Measurements from ENCODE around the gene TRIM44. TPM values are rescaled to one million over a fixed set of nuclear protein-coding genes. Genes with fewer than 3 reads are reported as not detected.

TRIM44 gene
- total RNA-seq, 2 donors from 2014 or later, result 30.6 to 33.2 TPM

- 2% methylated on average over 43 of the region's 57 CpGs for WGBS
- Histone ChIP-seq H3K27me3 (replicated peaks; ENCODE audit: insufficient read depth) (no peaks in the 10 kb centered on the region), H3K4me3 (peak within 1 kb of the TSS; percentile 49 to 57), H3K36me3 (no peaks in the 10 kb centered on the region), H3K9me3 (no peaks in the 10 kb centered on the region), H3K4me1 (replicated peaks) (peaks cover 21% of the 10 kb centered on the region), H3K27ac (peak within 1 kb of the TSS; percentile 62 to 75)
- no peak for TF ChIP-seq CTCF (IDR thresholded peaks at IDR 0.05)
- no peak for TF ChIP-seq POLR2A (IDR thresholded peaks at IDR 0.05)
- no peak for TF ChIP-seq POLR2AphosphoS5 (IDR thresholded peaks at IDR 0.05)
- DNase-seq (ENCODE audit: low spot score), result peak; percentile 23
- intact Hi-C loops (cut with DNase I), result loop anchor here (2.0 to 10.0 kb wide), 4 partner anchors 204 to 867 kb away; no protein-coding TSS in a partner anchor
Observed at GRCh38 chr11:35617687-35618496, 44.7 kb upstream of the TRIM44 start, which contains the start of gene FJX1. FJX1 (plus strand) TSS chr11:35618460; CDS start chr11:35618637, 177 bp downstream.

GRCh38 chr11:35618497-35619115 lies 44.0 kb upstream of the TRIM44 start:
- Histone ChIP-seq H3K4me1 (replicated peaks) (peaks cover 21% of the 10 kb centered on the region), H3K9me3 (no peaks in the 10 kb centered on the region), H3K4me3 (peak overlapping the region; percentile 49 to 57), H3K27me3 (replicated peaks; ENCODE audit: insufficient read depth) (no peaks in the 10 kb centered on the region), H3K36me3 (no peaks in the 10 kb centered on the region), H3K27ac (peak overlapping the region; percentile 62 to 75)
- under 1% methylated on average over 50 of the region's 91 CpGs for WGBS
- no peak for DNase-seq (ENCODE audit: low spot score)
- intact Hi-C loops (cut with DNase I), result loop anchor here (2.0 to 10.0 kb wide), 4 partner anchors 204 to 866 kb away; no protein-coding TSS in a partner anchor
- TF ChIP-seq CTCF (IDR thresholded peaks at IDR 0.05) (peak in 2 of 4 experiments; percentile 12 to 26), POLR2A (IDR thresholded peaks at IDR 0.05) (no peak)

- Histone ChIP-seq H3K4me1 (replicated peaks) (peaks cover 21% of the 10 kb centered on the region), H3K36me3 (no peaks in the 10 kb centered on the region), H3K27me3 (replicated peaks; ENCODE audit: insufficient read depth) (no peaks in the 10 kb centered on the region), H3K9me3 (no peaks in the 10 kb centered on the region), H3K27ac (no peak overlapping the region), H3K4me3 (peak overlapping the region; percentile 49 to 57)
- intact Hi-C loops (cut with DNase I), result loop anchor here (2.0 to 10.0 kb wide), 4 partner anchors 203 to 866 kb away; no protein-coding TSS in a partner anchor
- under 1% methylated on average over 41 of the region's 84 CpGs for WGBS
- no peak for DNase-seq (ENCODE audit: low spot score)
- no peak for TF ChIP-seq CTCF (IDR thresholded peaks at IDR 0.05)
- TF ChIP-seq POLR2AphosphoS5 (IDR thresholded peaks at IDR 0.05), result no peak
- TF ChIP-seq POLR2A (IDR thresholded peaks at IDR 0.05), result no peak
Observed at GRCh38 chr11:35619116-35619854, 43.3 kb upstream of the TRIM44 start.

GRCh38 chr11:35619855-35620640 lies 42.5 kb upstream of the TRIM44 start:
- Histone ChIP-seq H3K4me3 (peak overlapping the region; percentile 49 to 57), H3K9me3 (no peaks in the 10 kb centered on the region), H3K27me3 (replicated peaks; ENCODE audit: insufficient read depth) (no peaks in the 10 kb centered on the region), H3K4me1 (replicated peaks) (peaks cover 21% of the 10 kb centered on the region), H3K27ac (no peak overlapping the region), H3K36me3 (no peaks in the 10 kb centered on the region)
- intact Hi-C loops (cut with DNase I), result loop anchor here (2.0 to 10.0 kb wide), 4 partner anchors 202 to 865 kb away; no protein-coding TSS in a partner anchor
- WGBS, result 9% methylated on average over 33 of the region's 33 CpGs
- TF ChIP-seq POLR2AphosphoS5 (IDR thresholded peaks at IDR 0.05) (no peak), POLR2A (IDR thresholded peaks at IDR 0.05) (no peak), CTCF (IDR thresholded peaks at IDR 0.05) (no peak)
- no peak for DNase-seq (ENCODE audit: low spot score)
